ENCODE data around the gene CLRN1. TPM values are rescaled to one million over a fixed set of nuclear protein-coding genes. Genes with fewer than 3 reads are reported as not detected.
A peak's percentile ranks its signal among the peaks of the same experiment; 100 is the strongest.

The CLRN1 gene
- total RNA-seq, 1 experiment from 2014 or later, result not detected

DNA sequence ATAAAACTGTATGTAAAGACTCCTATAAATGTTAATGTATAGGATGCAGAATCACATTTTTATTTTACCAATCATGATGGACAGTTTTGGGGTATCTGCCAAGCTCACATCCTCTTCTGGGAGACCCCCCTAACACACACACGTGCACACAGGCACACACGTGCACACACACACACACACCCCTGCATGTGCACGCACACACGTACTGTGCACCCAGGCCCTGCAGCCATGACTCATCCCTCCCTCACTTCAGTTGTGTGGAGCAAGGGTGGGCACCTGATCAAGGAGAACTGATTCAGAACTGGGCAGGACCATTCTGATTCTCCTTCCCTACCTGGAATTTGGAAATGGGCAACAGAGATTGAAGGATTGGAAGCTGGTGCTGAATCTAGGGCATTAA, 51.3 kb downstream of the CLRN1 start:
- no peak for DNase-seq (ENCODE audit: low read depth)

- no peak for DNase-seq (ENCODE audit: low read depth)
These were observed 52.3 kb downstream of the CLRN1 start for GRCh38 chr3:150920236-150920635.

- DNase-seq (ENCODE audit: low read depth), result no peak
These were observed 54.6 kb downstream of the CLRN1 start for GRCh38 chr3:150917951-150918350.

DNA sequence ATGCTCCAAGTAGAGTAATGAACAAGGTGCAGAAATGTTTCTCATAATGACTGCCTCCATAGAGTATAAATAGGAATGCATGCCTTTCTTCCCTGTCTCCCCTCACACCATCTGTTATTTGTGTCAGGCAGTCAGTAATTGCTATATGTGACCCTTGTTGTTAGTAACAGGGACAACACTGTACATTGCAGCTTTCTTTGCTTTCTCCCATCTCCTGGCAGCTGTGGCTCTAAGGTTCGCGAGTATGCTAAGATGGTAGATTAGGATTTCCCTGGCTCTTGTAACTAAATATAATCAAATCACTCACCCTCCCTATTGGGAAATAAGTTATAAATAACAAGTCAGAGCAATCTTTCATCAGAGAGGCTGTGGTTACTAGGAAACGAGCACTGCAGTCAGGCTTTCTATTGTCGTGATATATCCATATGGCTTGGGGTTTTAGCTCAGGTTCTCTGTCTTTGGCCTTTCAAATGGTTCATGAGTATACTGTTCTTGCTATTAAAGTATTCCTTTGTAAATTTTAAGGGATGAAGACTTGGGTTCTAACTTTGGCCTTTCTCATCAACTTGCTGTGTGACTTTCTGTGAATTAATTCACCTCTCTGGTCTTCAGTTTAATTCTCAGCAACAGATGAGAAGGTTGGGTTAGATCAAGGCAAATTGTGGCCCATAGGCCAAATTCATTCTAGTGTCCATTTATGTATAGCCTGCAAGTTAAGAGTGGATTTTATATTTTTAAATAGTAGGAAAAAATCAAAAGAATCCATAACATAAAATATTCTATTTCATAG, 59.2 kb downstream of the CLRN1 start:
- DNase-seq (ENCODE audit: low read depth), result no peak

GRCh38 chr3:150912501-150912900, 60.0 kb downstream of the CLRN1 start:
- no peak for DNase-seq (ENCODE audit: low read depth)

- DNase-seq (ENCODE audit: low read depth), result no peak
These were observed 60.8 kb downstream of the CLRN1 start for GRCh38 chr3:150911771-150912170.

DNA sequence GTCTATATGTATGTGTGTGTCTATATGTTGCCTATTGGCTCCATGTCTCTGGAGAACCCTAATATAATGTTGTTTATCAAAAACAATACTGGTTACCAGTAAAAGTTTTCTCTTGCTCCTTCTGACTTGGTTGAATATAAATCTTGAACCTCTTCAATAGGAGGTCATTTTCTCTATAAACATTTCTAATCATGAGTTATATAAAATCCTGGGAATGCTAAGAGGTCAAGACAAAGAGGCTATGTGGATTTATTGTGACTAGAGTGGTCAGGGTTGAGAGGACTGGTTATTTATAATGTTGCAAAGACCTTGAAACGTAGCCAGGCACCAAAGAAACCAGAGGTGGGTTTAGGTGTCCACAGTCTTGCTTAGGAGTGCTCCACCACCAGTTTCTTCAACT, 66.1 kb downstream of the CLRN1 start:
- no peak for DNase-seq (ENCODE audit: low read depth)

DNA sequence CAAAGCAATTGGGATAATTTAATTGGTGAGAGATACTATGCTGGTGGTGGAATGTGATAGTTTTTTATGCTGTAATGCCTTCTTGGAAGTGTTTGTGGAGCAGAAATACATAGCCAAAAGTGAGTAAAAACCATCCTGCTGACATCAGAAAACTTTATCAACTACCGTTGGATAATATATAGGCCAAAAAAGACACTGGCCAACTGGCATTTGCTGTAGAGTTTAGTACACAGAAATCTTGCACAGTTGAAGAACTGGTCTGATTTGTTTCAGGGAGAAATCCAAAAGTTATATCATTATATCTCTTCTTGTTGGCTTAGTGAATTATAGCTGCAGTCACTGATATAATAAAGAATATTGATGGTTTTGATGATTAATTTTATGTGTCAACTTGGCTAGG, 66.8 kb downstream of the CLRN1 start:
- no peak for DNase-seq (ENCODE audit: low read depth)

- no peak for DNase-seq (ENCODE audit: low read depth)
These were observed 67.2 kb downstream of the CLRN1 start, which contains the start of gene MINDY4B for GRCh38 chr3:150905339-150905738. Gene MINDY4B (minus strand): TSS chr3:150905439. CDS start chr3:150905439, 0 bp downstream.

- DNase-seq (ENCODE audit: low read depth), result no peak
These were observed 69.5 kb downstream of the CLRN1 start for GRCh38 chr3:150902988-150903387.

DNA sequence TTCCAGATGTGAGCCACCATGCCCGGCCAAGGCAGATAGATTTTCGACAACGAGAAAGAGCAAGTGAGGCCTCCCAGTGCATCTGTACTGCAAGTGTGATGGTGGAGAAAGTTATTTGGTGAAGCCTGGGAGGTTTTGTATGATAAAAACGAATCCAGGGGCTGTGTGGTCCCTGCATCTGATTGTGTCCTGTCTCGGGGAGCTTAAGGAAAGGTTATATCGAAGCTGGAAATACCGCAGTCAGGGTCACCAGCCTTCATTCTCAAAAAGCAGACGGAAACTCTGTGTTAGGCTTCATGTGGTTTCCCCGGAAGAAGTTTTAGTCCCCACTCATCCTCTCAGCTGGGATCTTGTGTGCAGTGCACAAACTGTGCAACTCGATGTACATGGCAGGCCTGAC, 70.7 kb downstream of the CLRN1 start:
- DNase-seq (ENCODE audit: low read depth), result no peak

GRCh38 chr3:150899141-150899540, 73.4 kb downstream of the CLRN1 start:
- DNase-seq (ENCODE audit: low read depth), result no peak

DNA sequence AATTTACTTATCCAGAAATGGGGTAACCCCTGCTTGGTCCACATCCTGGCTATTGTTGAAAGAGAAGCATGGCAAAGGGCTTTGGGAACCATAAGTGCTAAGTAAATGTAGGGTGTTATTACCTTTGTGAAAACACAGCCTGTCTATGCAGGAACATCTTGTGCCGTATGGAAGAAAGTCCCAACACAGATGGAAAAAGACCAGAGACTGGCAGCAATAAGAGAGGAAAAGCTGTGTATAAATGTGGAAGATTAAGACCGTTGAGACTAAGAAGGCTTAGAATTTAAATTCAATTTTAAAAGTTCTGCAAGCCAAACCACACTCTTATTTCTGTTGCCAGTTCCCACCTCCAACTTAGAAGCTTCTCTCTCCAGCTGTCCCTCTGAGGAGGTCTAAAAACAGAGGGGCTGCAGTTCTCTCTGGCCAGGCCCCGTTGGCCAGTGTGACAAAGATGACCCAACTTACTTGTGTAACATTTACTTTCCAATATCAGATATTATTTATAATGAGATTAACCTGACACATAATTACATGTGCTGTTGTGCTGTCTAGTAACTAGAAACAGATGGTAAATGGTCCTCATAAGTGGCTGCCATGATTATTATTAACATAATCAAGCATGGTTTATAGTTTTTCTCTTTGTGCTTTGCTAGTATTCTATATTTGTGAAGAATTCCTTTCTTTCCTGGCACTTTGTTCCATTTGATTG, 74.3 kb downstream of the CLRN1 start:
- no peak for DNase-seq (ENCODE audit: low read depth)

DNA sequence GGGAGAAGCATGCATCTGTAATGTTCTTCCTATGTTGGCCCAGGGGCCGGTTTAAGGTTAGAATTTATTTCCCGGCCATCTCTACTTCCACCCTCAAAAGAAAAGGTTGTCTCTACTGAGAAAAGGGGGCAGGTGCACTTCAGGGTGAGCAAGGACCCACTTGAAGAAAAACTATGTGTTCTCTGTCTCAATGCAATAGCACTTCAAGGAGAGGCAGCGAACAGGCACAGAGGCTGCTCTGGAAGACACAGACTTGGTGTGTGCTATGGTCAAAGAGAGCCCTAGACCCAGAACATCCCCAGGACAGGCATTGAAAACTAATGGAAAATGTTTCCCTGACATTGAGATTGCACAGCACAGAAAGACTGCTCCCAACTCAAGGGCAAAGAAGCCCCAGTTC, 74.9 kb downstream of the CLRN1 start:
- no peak for DNase-seq (ENCODE audit: low read depth)

- DNase-seq (ENCODE audit: low read depth), result no peak
These were observed 81.7 kb downstream of the CLRN1 start for GRCh38 chr3:150890831-150891230.

GRCh38 chr3:150890295-150890694, 82.2 kb downstream of the CLRN1 start:
- peak; percentile 22 for DNase-seq (ENCODE audit: low read depth)

DNA sequence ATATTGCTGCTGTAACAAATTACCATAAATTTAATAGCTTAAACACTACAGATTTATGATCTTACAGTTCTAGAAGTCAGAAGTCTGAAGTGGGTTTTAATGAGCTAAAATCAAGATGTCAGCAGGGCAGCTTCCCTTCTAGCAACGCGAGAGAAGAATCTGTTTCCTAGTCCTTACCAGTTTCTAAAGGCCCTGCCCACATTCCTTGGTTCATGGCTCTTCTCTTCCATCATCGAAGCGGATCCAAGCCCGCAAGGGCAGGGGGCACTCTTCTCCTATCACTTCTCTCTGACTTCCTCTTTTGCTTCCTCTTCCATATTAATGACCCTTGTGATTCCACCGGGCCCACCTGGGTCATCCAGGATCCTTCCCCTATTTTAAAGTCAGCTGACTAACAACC, 83.4 kb downstream of the CLRN1 start:
- no peak for DNase-seq (ENCODE audit: low read depth)

- peak; percentile 10 for DNase-seq (ENCODE audit: low read depth)
These were observed 85.5 kb downstream of the CLRN1 start for GRCh38 chr3:150887031-150887430.

DNA sequence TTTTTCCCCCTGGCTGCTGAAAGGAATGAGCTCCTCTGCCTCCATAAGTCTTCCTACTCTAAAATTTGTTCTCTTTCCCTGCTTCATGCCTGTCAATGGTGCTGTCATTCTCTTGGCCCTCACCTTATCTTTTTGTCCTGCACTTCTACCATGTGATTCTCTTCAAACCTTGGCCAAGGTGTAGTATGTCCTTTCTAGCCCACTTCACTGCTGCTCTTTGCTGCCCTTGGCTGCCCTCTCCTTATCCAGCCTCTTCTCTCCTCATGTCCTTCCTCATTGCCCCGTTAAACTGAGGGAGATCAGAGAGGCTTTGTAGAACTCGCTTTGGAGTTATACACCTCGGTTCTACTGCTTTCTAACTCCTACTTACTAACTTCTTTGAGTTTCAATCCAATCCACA, 87.0 kb downstream of the CLRN1 start:
- no peak for DNase-seq (ENCODE audit: low read depth)

DNA sequence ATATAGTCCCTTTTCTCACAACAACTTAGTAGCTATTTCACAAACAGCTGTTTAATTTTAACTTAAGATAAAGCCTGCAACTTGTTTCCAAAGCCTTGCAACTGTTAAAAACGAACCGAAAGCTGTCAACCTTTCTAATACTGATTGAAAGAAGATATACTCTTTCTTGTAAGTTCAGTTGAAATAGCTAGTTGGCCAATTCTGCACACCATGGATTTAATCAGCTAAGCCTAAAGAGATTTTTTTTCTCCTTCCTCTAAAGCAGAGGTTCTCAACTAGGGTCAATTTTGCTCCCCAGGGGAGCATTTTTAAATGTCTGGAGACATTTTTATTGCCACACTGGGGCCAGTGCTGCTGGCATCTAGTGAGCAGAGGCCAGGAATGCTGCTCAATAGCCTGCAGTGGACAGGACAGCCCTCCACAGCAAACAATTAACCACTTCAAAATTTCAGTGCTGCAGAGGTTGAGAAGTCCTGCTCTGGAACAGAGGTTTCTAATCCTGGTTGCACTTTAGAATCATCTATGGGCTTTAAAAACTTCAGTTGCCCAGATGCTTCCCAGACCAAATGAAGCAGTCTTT, 93.4 kb downstream of the CLRN1 start:
- DNase-seq (ENCODE audit: low read depth), result no peak

- no peak for DNase-seq (ENCODE audit: low read depth)
These were observed 94.2 kb downstream of the CLRN1 start for GRCh38 chr3:150878290-150878689.

GRCh38 chr3:150877303-150877702, 95.2 kb downstream of the CLRN1 start:
- no peak for DNase-seq (ENCODE audit: low read depth)
